DND-41 (cell line): ENCODE measurements around the gene NGFR.

ENCODE experiments used
- ATAC-seq: fragments of 200-7000 bp; cut with Tn5 transposase; 3 replicates; pipeline ENCODE4 v1.9.1; 2021; ENCODE audit warnings: low read depth; ENCODE audit not compliant: insufficient read depth
- DNase-seq: peaks from one replicate; pipeline ENCODE4 v3.0.0-alpha.2; 2020
- H2AFZ ChIP-seq: 2 replicates; pipeline ENCODE4 v1.6.0; 2012; ENCODE audit warnings: low read depth, low read length
- H3K27ac ChIP-seq: 2 replicates; pipeline ENCODE4 v1.5.1; 2012; ENCODE audit warnings: low read length, inconsistent platforms
- H3K27me3 ChIP-seq: fragments of 200-600 bp; sonication (generic); 2 replicates; pipeline ENCODE4 v1.6.0; 2012; ENCODE audit warnings: low read length, mild to moderate bottlenecking, inconsistent platforms; ENCODE audit not compliant: insufficient read depth, poor library complexity
- H3K36me3 ChIP-seq: 2 replicates; pipeline ENCODE4 v1.5.1; 2012; ENCODE audit warnings: low read length, inconsistent platforms; ENCODE audit not compliant: insufficient read depth
- H3K4me1 ChIP-seq: 2 replicates; pipeline ENCODE4 v1.5.1; 2012; ENCODE audit warnings: mild to moderate bottlenecking, low read length; ENCODE audit not compliant: insufficient read depth
- H3K4me2 ChIP-seq: 2 replicates; pipeline ENCODE4 v1.6.0; 2012; ENCODE audit warnings: mild to moderate bottlenecking, moderate library complexity, low read length, inconsistent platforms; ENCODE audit not compliant: insufficient read depth
- H3K4me3 ChIP-seq, 2 experiments: fragments of 200-600 bp in 1 of 2; shearing (Covaris generic) in 1 of 2; 2 replicates each; pipeline ENCODE4 v1.5.1; 2012 to 2016; ENCODE audit warnings: inconsistent platforms in 2 of 2, low read length in 2 of 2, mild to moderate bottlenecking in 2 of 2, low read depth in 1 of 2, moderate library complexity in 1 of 2
- H3K79me2 ChIP-seq: 2 replicates; pipeline ENCODE4 v1.6.0; 2012; ENCODE audit warnings: low read length, inconsistent platforms; ENCODE audit not compliant: insufficient read depth
- H3K9ac ChIP-seq: 2 replicates; pipeline ENCODE4 v1.6.0; 2012; ENCODE audit warnings: low read depth, mild to moderate bottlenecking, inconsistent platforms, low read length, moderate library complexity
- H3K9me3 ChIP-seq: 2 replicates; pipeline ENCODE4 v1.5.1; 2012; ENCODE audit warnings: low read length, moderate library complexity, mild to moderate bottlenecking, inconsistent platforms; ENCODE audit not compliant: insufficient read depth, severe bottlenecking
- H4K20me1 ChIP-seq: 2 replicates; pipeline ENCODE4 v1.6.0; 2012; ENCODE audit warnings: low read length; ENCODE audit not compliant: insufficient read depth
- EZH2 ChIP-seq: IDR thresholded peaks from 3 replicates; pipeline ENCODE4 v1.6.1; 2012; ENCODE audit warnings: borderline replicate concordance, low read depth, mild to moderate bottlenecking, moderate library complexity, low read length, inconsistent platforms; ENCODE audit not compliant: severe bottlenecking
- TF ChIP-seq, protein P1 (sequence below): IDR thresholded peaks from 2 replicates; pipeline ENCODE4 v1.5.1; 2012; ENCODE audit warnings: borderline replicate concordance, low read length, moderate library complexity, mild to moderate bottlenecking; ENCODE audit not compliant: poor library complexity, severe bottlenecking; ENCODE audit errors: extremely low read depth

Gene NGFR

DNA sequence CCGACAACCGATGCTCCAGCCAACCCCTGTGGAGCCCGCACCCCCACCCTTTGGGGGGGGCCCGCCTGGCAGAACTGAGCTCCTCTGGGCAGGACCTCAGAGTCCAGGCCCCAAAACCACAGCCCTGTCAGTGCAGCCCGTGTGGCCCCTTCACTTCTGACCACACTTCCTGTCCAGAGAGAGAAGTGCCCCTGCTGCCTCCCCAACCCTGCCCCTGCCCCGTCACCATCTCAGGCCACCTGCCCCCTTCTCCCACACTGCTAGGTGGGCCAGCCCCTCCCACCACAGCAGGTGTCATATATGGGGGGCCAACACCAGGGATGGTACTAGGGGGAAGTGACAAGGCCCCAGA, 17.9 kb downstream of the NGFR start:
- Histone ChIP-seq H3K4me2 (no peak overlapping the region), H3K9ac (no peak overlapping the region), H3K27ac (no peak overlapping the region), H3K36me3 (no peaks in the 10 kb centered on the region), H2AFZ (no peak overlapping the region), H3K9me3 (no peaks in the 10 kb centered on the region), H3K4me1 (no peaks in the 10 kb centered on the region), H3K4me3 (no peak overlapping the region), H3K79me2 (no peaks in the 10 kb centered on the region), H3K27me3 (peaks cover 19% of the 10 kb centered on the region), H4K20me1 (no peaks in the 10 kb centered on the region)
- no peak for ATAC-seq
- no peak for DNase-seq
- TF ChIP-seq, protein P1, sequence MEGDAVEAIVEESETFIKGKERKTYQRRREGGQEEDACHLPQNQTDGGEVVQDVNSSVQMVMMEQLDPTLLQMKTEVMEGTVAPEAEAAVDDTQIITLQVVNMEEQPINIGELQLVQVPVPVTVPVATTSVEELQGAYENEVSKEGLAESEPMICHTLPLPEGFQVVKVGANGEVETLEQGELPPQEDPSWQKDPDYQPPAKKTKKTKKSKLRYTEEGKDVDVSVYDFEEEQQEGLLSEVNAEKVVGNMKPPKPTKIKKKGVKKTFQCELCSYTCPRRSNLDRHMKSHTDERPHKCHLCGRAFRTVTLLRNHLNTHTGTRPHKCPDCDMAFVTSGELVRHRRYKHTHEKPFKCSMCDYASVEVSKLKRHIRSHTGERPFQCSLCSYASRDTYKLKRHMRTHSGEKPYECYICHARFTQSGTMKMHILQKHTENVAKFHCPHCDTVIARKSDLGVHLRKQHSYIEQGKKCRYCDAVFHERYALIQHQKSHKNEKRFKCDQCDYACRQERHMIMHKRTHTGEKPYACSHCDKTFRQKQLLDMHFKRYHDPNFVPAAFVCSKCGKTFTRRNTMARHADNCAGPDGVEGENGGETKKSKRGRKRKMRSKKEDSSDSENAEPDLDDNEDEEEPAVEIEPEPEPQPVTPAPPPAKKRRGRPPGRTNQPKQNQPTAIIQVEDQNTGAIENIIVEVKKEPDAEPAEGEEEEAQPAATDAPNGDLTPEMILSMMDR, result no peak
- no peak for TF ChIP-seq EZH2

DNA sequence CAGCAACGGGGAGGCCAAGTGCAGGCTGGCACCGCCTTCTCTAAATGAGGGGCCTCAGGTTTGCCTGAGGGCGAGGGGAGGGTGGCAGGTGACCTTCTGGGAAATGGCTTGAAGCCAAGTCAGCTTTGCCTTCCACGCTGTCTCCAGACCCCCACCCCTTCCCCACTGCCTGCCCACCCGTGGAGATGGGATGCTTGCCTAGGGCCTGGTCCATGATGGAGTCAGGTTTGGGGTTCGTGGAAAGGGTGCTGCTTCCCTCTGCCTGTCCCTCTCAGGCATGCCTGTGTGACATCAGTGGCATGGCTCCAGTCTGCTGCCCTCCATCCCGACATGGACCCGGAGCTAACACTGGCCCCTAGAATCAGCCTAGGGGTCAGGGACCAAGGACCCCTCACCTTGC, 18.5 kb downstream of the NGFR start:
- no peaks in the 10 kb centered on the region for H3K79me2 ChIP-seq
- H2AFZ ChIP-seq, result no peak overlapping the region
- H3K27ac ChIP-seq, result no peak overlapping the region
- no peaks in the 10 kb centered on the region for H4K20me1 ChIP-seq
- TF ChIP-seq, protein P1, result no peak
- no peak for TF ChIP-seq EZH2
- no peak overlapping the region for H3K4me2 ChIP-seq
- ATAC-seq, result no peak
- no peak overlapping the region for H3K9ac ChIP-seq
- H3K4me1 ChIP-seq, result no peaks in the 10 kb centered on the region
- H3K4me3 ChIP-seq, result no peak overlapping the region
- H3K27me3 ChIP-seq, result peaks cover 22% of the 10 kb centered on the region
- H3K36me3 ChIP-seq, result no peaks in the 10 kb centered on the region
- no peaks in the 10 kb centered on the region for H3K9me3 ChIP-seq
- no peak for DNase-seq

DNA sequence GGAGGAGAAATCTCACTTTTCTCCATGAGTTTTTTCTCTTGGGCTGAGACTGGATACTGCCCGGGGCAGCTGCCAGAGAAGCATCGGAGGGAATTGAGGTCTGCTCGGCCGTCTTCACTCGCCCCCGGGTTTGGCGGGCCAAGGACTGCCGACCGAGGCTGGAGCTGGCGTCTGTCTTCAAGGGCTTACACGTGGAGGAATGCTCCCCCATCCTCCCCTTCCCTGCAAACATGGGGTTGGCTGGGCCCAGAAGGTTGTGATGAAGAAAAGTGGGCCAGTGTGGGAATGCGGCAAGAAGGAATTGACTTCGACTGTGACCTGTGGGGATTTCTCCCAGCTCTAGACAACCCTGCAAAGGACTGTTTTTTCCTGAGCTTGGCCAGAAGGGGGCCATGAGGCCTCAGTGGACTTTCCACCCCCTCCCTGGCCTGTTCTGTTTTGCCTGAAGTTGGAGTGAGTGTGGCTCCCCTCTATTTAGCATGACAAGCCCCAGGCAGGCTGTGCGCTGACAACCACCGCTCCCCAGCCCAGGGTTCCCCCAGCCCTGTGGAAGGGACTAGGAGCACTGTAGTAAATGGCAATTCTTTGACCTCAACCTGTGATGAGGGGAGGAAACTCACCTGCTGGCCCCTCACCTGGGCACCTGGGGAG, 19.1 kb downstream of the NGFR start:
- H3K4me2 ChIP-seq, result no peak overlapping the region
- no peak overlapping the region for H3K9ac ChIP-seq
- H2AFZ ChIP-seq, result no peak overlapping the region
- H3K27ac ChIP-seq, result no peak overlapping the region
- no peak for DNase-seq
- H3K79me2 ChIP-seq, result no peaks in the 10 kb centered on the region
- H3K36me3 ChIP-seq, result no peaks in the 10 kb centered on the region
- no peak for ATAC-seq
- H4K20me1 ChIP-seq, result no peaks in the 10 kb centered on the region
- TF ChIP-seq EZH2, result no peak
- H3K27me3 ChIP-seq, result peaks cover 18% of the 10 kb centered on the region
- no peak overlapping the region for H3K4me3 ChIP-seq
- no peaks in the 10 kb centered on the region for H3K9me3 ChIP-seq
- no peaks in the 10 kb centered on the region for H3K4me1 ChIP-seq

DNA sequence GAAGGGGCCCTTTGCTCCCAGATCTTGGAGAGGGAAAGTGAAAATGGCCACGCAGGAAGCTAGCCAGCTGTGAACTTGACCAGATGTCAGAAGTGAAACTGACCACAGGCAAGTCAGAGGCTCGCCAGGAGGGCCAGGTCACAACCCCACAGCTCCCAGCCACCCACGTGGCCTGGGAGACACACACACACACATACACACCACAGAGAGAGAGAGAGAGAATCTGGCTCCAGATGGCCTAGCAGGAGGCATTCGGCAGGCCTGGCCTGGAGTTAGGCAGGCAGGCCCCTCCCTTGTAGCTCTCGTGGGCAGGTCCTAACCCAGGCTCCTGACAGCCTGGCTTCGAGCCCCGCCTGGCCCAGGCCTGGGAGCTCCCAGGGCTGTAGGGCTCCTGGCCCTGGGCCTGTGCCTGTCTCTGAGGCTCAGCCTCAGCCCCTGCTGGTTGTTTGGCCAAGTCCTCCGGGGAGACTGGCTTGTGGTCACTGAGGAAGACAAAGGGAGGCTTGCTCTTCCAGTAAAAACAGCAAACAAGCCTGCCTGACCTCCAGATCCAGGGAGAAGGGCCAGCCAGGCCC, 20.2 kb downstream of the NGFR start:
- no peak overlapping the region for H3K4me3 ChIP-seq
- H3K27me3 ChIP-seq, result peaks cover 8% of the 10 kb centered on the region
- H4K20me1 ChIP-seq, result no peaks in the 10 kb centered on the region
- no peak overlapping the region for H2AFZ ChIP-seq
- ATAC-seq (peak; percentile 57; the same call in 2 of the 3 replicates), DNase-seq (no peak)
- no peak for TF ChIP-seq EZH2
- TF ChIP-seq, protein P1, result no peak
- H3K4me1 ChIP-seq, result no peaks in the 10 kb centered on the region
- no peaks in the 10 kb centered on the region for H3K36me3 ChIP-seq
- no peak overlapping the region for H3K9ac ChIP-seq
- no peaks in the 10 kb centered on the region for H3K9me3 ChIP-seq
- H3K27ac ChIP-seq, result no peak overlapping the region
- H3K79me2 ChIP-seq, result no peaks in the 10 kb centered on the region
- no peak overlapping the region for H3K4me2 ChIP-seq
